DMS153 treated with DMSO at 0.1 percent for 48 hours (cell line): Measurements from ENCODE around the gene SMPDL3A.

ENCODE experiments used
- DNase-seq: peaks from one replicate; lab custom pipeline; 2025; ENCODE audit not compliant: unreplicated experiment; lab: John Stamatoyannopoulos, UW

The SMPDL3A gene

GRCh38 chr6:122853259-122853995, 64.4 kb downstream of the SMPDL3A start:
- DNase-seq = no peak
